NCI-H2171 (cell line): ENCODE measurements around the gene PROSER1.
"Not testable (repeated sequence)": the region's sequence is repeated elsewhere in the genome, so short reads cannot be mapped to it uniquely, and the experiment has no call there.

Source experiments
- DNase-seq: peaks from one replicate; lab custom pipeline; 2025; lab: John Stamatoyannopoulos, UW

The PROSER1 gene

DNA sequence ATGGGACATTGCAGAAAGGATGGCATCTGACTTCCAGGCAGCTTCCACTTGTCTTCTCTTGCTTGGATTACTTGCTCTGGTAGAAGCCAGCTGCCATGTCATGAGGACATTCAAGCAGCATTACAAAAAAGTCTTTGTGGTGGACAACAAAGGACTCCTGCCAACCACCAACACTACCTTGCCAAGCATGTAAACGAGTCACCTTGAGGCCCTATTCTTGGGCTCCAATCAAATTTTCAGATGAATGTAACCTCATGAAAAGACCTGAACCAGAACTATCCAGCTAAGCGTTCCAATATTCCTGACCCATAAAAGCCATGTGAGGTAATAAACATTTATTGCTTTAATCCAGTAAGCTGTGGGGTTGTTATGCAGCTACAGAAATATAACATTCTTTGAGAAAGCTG lies 12.5 kb downstream of the PROSER1 start:
- DNase-seq: no peak

- DNase-seq: no peak
These were observed 14.1 kb downstream of the PROSER1 start for GRCh38 chr13:39023761-39024160.

DNA sequence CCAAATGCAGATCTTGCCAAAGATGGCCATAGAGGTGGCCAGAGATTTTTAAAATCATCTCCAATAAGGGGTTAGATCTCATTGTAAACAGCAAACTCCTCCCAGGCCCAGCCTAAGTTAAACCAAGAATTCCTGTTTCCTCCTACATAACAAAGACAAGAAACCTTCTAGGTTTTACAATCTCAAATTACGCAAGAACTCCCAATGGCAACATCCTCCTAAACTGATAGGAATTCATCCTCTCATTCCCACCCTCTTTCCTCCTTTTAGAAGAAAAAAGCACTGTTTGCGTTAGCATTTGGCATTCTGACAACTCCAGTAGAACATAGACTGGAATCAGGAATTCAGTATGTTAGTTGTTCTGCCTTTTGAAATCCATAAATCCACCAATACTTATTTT lies 14.6 kb downstream of the PROSER1 start:
- no peak for DNase-seq

GRCh38 chr13:39020853-39021462 lies 16.9 kb downstream of the PROSER1 start:
- no peak for DNase-seq

GRCh38 chr13:39016787-39017186 lies 21.1 kb downstream of the PROSER1 start:
- no peak for DNase-seq

- no peak for DNase-seq
These were observed 21.8 kb downstream of the PROSER1 start for GRCh38 chr13:39016087-39016486.

DNA sequence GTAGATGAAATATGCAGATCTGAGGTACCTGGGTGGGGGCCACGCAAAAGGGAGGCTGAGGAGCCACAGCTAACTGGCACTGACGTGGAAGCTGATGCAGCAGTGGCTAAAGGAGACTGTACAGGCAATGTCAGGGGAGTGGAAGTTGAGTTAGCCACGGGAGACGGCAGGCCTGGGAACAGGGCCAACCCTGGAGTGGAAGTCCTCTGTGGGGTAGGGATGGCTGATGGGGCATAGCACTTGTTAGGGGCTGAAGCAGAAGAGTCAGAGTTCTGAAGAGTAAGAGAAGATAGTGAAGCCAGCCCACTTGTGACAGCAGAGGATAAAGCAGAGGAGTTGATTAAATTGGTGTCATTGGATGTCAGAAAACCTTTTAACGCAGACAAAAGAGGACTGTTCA lies 24.4 kb downstream of the PROSER1 start:
- DNase-seq: no peak

- DNase-seq: no peak
These were observed 25.3 kb downstream of the PROSER1 start for GRCh38 chr13:39012608-39013007.

DNA sequence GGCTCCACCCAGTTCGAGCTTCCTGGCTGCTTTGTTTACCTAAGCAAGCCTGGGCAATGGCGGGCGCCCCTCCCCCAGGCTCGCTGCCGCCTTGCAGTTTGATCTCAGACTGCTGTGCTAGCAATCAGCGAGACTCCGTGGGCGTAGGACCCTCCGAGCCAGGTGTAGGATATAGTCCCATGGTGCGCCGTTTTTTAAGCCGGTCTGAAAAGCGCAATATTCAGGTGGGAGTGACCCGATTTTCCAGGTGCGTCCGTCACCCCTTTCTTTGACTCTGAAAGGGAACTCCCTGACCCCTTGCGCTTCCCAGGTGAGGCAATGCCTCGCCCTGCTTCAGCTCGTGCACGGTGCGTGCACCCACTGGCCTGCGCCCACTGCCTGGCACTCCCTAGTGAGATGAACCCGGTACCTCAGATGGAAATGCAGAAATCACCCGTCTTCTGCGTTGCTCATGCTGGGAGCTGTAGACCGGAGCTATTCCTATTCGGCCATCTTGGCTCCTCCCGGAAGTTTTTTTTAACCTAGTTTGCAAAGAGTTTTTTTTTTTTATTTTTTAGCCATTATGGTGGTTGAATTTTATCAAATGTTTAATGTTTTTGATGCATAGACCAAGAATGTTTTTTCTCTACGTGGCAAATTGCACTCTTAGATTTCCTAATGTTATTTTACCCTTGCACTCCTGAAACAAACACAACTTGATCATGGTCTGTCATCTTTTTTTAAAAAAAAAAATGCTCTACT lies 31.3 kb downstream of the PROSER1 start:
- DNase-seq: not testable (repeated sequence)

GRCh38 chr13:38998739-38999138 lies 39.1 kb downstream of the PROSER1 start:
- DNase-seq: no peak

GRCh38 chr13:38993381-38993780 lies 44.5 kb downstream of the PROSER1 start:
- no peak for DNase-seq

GRCh38 chr13:38990693-38991092 lies 47.2 kb downstream of the PROSER1 start, which contains the start of gene STOML3:
STOML3 (minus strand) TSS chr13:38990831; CDS start chr13:38990721, 110 bp downstream.
- no peak for DNase-seq

DNA sequence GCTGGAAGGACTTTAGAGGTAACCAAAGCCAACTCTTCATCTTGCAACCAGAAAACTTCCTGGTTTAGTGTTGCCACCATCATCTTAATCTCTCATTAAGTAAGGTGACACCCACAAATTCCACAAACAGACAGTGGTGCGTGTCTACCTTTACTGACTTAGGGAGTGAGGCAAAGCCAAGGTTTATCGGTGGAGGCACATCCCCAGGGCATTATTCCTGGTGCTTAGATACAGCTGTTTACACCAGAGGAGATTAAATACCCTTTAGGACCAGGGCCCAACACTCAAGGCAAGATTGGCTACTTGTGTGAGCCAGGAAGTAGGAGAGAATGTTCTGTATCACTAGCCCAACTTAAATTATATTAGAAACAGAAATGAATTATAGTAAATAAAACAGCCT lies 56.8 kb downstream of the PROSER1 start:
- no peak for DNase-seq

GRCh38 chr13:38980750-38981078 lies 57.2 kb downstream of the PROSER1 start:
- no peak for DNase-seq

DNA sequence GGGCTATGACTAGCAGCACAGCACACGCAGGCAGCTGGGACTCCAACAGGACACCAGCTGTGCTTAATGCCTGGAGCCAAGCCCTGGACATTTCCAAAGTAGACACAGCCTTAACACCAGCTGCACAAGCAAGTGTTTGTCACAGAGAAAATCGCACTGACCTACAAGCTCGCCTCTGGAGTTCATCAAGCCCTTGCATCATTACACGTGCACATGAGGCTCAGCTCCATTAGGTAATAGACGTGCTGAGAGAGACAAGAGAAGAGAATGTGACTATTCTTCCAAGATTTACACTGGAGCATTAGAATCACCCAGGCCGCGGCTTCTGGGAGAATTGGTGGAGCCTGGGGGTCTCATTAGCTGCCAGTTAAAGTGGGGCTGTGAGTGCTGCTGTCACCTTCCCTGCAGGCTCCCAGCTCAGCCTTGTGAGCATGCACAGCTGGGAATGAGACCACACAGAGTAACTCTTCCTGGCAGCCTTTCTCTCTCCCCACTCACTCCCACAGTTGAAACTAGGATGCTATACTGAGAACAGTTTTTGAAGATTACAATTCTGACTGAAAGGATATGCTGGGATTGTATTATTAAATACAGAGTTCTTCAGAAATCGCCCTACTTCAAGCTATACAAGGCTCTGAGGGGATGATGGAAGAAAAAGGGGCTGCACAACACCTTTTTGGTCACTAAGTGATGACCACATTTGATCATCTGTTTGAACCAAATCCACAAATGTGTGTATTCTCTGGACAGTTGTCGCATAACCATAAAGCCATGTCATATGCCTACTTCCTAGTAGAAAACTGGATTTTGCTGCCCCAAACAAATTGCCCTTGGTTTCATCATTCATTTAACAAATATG lies 57.8 kb downstream of the PROSER1 start:
- DNase-seq: no peak

- no peak for DNase-seq
These were observed 67.4 kb downstream of the PROSER1 start for GRCh38 chr13:38970380-38971051.

DNA sequence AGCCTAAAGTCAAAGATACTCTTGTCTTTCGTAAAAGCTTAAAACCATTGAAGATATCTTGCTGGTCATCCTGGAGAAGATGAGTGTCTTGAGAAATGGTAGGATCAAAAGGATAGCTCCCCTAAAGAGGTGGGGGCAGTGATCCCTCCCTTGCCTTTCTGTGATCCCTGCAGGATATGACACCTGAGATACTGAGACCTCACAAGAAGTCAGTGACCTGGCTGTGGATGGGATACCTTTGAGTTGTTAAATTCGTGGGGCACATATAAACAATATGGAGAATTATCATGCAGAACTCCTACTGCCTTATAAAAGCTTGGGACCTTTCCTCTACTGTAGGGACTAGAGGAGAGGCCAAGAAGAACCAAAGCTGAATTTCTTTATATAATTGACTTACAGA lies 68.7 kb downstream of the PROSER1 start:
- no peak for DNase-seq

- no peak for DNase-seq
These were observed 70.4 kb downstream of the PROSER1 start for GRCh38 chr13:38967446-38967845.

DNA sequence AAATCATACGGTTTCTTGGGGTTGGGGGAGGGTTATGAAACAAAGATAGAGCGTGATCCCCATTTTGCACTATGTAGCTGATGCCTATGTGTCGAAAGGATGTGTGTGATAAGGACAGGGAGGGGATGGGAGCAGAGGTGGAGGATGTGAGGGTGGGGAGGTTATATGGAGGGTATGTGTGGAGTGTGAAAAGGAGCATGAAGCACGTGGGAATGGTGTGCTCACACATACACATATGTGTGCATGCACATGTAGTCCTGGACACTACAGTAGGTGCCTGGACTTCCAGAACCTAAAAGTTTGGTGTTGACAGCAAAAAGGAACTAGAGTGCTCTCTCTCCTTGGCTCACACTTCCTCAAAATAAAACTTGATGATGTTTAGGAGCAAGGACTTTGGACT lies 72.6 kb downstream of the PROSER1 start:
- no peak for DNase-seq

- DNase-seq: no peak
These were observed 77.7 kb downstream of the PROSER1 start for GRCh38 chr13:38960175-38960574.
